ENCODE results near the gene GLB1L.

Gene GLB1L

DNA sequence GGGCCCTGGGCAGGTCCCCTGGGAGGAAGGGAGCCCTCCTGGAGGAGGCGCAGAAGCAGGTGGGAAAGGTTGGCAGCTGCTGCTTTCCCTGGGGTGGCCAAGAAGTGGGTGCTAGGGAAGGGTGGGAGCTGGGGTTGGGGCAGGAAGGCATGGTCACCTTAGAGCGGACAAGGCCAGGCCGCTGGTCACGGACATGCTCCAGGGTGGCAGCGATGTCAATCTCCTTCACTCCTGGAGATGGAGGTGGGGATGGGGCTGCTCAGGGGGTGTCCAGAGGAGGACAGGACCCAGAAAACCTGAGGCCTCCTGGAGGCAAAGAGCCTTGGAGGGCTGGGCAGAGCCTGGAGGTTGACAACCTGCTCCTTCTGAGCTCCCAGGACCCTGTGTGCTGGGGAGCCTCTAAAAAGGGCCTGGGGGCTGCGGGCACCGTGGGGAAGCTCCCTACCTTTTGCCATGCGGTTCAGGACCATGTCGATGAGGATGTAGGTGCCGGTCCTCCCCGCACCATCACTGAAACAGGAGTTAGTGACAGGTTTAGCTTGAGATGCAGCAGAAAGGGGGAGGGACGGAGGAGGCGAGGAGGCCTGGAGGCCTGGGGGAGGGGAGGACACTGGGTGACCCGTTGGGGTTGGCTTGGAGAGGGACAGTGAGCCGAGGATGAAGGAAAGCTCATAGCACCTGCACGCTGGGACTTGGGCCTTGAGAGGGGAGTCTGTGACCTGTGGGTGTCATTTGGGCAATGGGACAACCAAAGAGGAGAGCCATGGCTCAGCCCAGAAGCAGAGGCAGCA lies 45.3 kb upstream of the GLB1L start:
- Histone ChIP-seq H3K27me3 (replicated peaks; ENCODE audit: insufficient read depth, low read length) (peaks cover 24% of the 10 kb centered on the region), H3K9me2 (replicated peaks; ENCODE audit: insufficient read depth, low read length) (no peaks in the 10 kb centered on the region), H3K9me3 (replicated peaks; ENCODE audit: insufficient read depth, low read length) (no peaks in the 10 kb centered on the region), H2AFZ (ENCODE audit: low read length) (no peak overlapping the region), H3K9ac (ENCODE audit: low read length) (no peak overlapping the region), H3K4me3 (ENCODE audit: low read length) (no peak overlapping the region), H4K20me1 (ENCODE audit: insufficient read depth, low read length) (no peaks in the 10 kb centered on the region), H3K36me3 (replicated peaks; ENCODE audit: insufficient read depth, low read length) (no peaks in the 10 kb centered on the region), H3K79me2 (ENCODE audit: low read length) (no peaks in the 10 kb centered on the region), H3K4me1 (ENCODE audit: low read length) (peaks cover 6% of the 10 kb centered on the region), H3F3A (ENCODE audit: insufficient read depth, low read length) (peaks cover 5% of the 10 kb centered on the region; the same call in 1 of the 2 replicates), H3K4me2 (ENCODE audit: low read depth, low read length) (no peak overlapping the region), H3K27ac (ENCODE audit: low read length) (no peak overlapping the region)
- no peak for TF ChIP-seq CTCF (IDR thresholded peaks at IDR 0.05; ENCODE audit: low read length)
- no peak for TF ChIP-seq EZH2phosphoT487 (IDR thresholded peaks at IDR 0.05; ENCODE audit: low read length)
- TF ChIP-seq EZH2 (optimal IDR thresholded peaks at IDR 0.05; ENCODE audit: low read depth, low read length), result no peak
- DNase-seq, result no peak

- Histone ChIP-seq H3K4me2 (ENCODE audit: low read depth, low read length) (no peak overlapping the region), H2AFZ (ENCODE audit: low read length) (no peak overlapping the region)
These were observed 44.5 kb upstream of the GLB1L start for GRCh38 chr2:219289537-219290361.

DNA sequence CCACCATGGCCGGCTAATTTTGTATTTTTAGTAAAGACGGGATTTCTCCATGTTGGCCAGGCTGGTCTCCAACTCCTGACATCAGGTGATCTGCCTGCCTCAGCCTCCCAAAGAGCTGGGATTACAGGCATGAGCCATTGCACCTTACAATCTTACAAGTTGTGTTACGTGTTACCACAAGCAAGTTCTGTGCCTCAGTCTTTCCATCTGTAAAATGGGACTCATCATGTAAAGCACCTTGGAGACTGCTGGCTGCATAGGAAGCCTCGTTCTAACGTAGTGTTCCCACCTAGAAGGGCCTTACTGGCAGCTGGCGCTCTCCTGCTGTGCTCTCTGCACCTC lies 43.9 kb upstream of the GLB1L start:
- Histone ChIP-seq H3K4me3 (ENCODE audit: low read length) (no peak overlapping the region), H3K9me3 (replicated peaks; ENCODE audit: insufficient read depth, low read length) (no peaks in the 10 kb centered on the region), H3K9me2 (replicated peaks; ENCODE audit: insufficient read depth, low read length) (no peaks in the 10 kb centered on the region), H3K4me2 (ENCODE audit: low read depth, low read length) (no peak overlapping the region), H3F3A (ENCODE audit: insufficient read depth, low read length) (no peaks in the 10 kb centered on the region), H3K79me2 (ENCODE audit: low read length) (no peaks in the 10 kb centered on the region), H3K36me3 (replicated peaks; ENCODE audit: insufficient read depth, low read length) (no peaks in the 10 kb centered on the region), H4K20me1 (ENCODE audit: insufficient read depth, low read length) (no peaks in the 10 kb centered on the region), H3K4me1 (ENCODE audit: low read length) (no peaks in the 10 kb centered on the region), H3K9ac (ENCODE audit: low read length) (no peak overlapping the region), H3K27me3 (replicated peaks; ENCODE audit: insufficient read depth, low read length) (peaks cover 24% of the 10 kb centered on the region), H2AFZ (ENCODE audit: low read length) (no peak overlapping the region), H3K27ac (ENCODE audit: low read length) (no peak overlapping the region)
- DNase-seq, result no peak
- TF ChIP-seq EZH2phosphoT487 (IDR thresholded peaks at IDR 0.05; ENCODE audit: low read length), result no peak
- no peak for TF ChIP-seq CTCF (IDR thresholded peaks at IDR 0.05; ENCODE audit: low read length)
- no peak for TF ChIP-seq EZH2 (optimal IDR thresholded peaks at IDR 0.05; ENCODE audit: low read depth, low read length)

More at GRCh38 chr2:219289537-219290361, 44.5 kb upstream of the GLB1L start:
- Histone ChIP-seq H3K27ac (ENCODE audit: low read length) (no peak overlapping the region), H3K9me3 (replicated peaks; ENCODE audit: insufficient read depth, low read length) (no peaks in the 10 kb centered on the region), H4K20me1 (ENCODE audit: insufficient read depth, low read length) (no peaks in the 10 kb centered on the region), H3K27me3 (replicated peaks; ENCODE audit: insufficient read depth, low read length) (peaks cover 24% of the 10 kb centered on the region), H3K36me3 (replicated peaks; ENCODE audit: insufficient read depth, low read length) (no peaks in the 10 kb centered on the region), H3K4me3 (ENCODE audit: low read length) (no peak overlapping the region), H3F3A (ENCODE audit: insufficient read depth, low read length) (no peaks in the 10 kb centered on the region), H3K9me2 (replicated peaks; ENCODE audit: insufficient read depth, low read length) (no peaks in the 10 kb centered on the region), H3K9ac (ENCODE audit: low read length) (no peak overlapping the region), H3K79me2 (ENCODE audit: low read length) (no peaks in the 10 kb centered on the region), H3K4me1 (ENCODE audit: low read length) (no peaks in the 10 kb centered on the region)
- no peak for DNase-seq
- TF ChIP-seq EZH2phosphoT487 (IDR thresholded peaks at IDR 0.05; ENCODE audit: low read length) (no peak), CTCF (IDR thresholded peaks at IDR 0.05; ENCODE audit: low read length) (no peak), EZH2 (optimal IDR thresholded peaks at IDR 0.05; ENCODE audit: low read depth, low read length) (no peak)

Data from MM.1S (cell line).